ENCODE results near the gene APMAP. TPM values are rescaled to one million over a fixed set of nuclear protein-coding genes. Genes with fewer than 3 reads are reported as not detected.
"Not testable (repeated sequence)": the region's sequence is repeated elsewhere in the genome, so short reads cannot be mapped to it uniquely, and the experiment has no call there.

APMAP gene
- total and polyA plus RNA-seq, 4 donors = 40.8 to 87.0 (median 62.9) TPM

DNA sequence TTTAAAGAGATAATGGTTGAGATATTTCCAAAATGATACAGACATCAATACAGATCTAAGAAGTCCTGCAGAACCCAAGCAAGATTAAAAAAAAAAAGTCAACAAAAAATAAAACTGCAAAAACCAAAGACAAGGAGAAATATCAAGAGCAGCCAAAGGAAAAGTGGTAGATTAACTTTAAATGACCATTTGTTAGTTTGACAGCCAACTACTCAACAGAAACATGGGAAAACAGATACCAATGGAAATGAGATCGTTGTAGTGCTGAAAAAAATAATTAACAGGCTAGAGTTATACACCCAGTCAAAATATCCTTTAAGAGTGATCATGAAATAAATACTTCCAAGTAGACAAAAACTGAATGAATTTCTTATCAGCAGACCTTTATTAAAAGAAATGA lies 10.5 kb upstream of the APMAP start:
- H3K9me3 ChIP-seq (ENCODE audit: control insufficient read depth in 4 of 4, insufficient read depth in 3 of 4, low read length in 3 of 4) = peaks cover 0 to 3% (median 0%) of the 10 kb centered on the region in 4 donors
- ATAC-seq (ENCODE audit: insufficient read depth, low FRiP score) = no peak
- no peak for TF ChIP-seq CTCF (IDR thresholded peaks at IDR 0.05; ENCODE audit: control extremely low read depth, extremely low read depth)
- no peak overlapping the region for H3K4me3 ChIP-seq
- no peak overlapping the region for H3K9ac ChIP-seq (ENCODE audit: insufficient read depth in 1 of 2, low read length in 2 of 2)
- no peak for DNase-seq
- H3K4me1 ChIP-seq (ENCODE audit: control insufficient read depth in 5 of 5, insufficient read depth in 5 of 5, low read length in 5 of 5) = peaks cover 0 to 6% (median 3%) of the 10 kb centered on the region in 5 donors
- 91 to 97% methylated on average over 1 of the region's 1 CpG for WGBS, 2 donors
- no peak overlapping the region for H3K27ac ChIP-seq (ENCODE audit: low read depth in 1 of 2, low read length in 1 of 2)
- H3K27me3 ChIP-seq (ENCODE audit: control insufficient read depth in 3 of 3, insufficient read depth in 3 of 3, low read length in 2 of 3) = no peaks in the 10 kb centered on the region
- H3K36me3 ChIP-seq (ENCODE audit: control insufficient read depth in 4 of 4, insufficient read depth in 4 of 4, low read length in 4 of 4) = peaks cover 0 to 17% (median 11%) of the 10 kb centered on the region in 4 donors

DNA sequence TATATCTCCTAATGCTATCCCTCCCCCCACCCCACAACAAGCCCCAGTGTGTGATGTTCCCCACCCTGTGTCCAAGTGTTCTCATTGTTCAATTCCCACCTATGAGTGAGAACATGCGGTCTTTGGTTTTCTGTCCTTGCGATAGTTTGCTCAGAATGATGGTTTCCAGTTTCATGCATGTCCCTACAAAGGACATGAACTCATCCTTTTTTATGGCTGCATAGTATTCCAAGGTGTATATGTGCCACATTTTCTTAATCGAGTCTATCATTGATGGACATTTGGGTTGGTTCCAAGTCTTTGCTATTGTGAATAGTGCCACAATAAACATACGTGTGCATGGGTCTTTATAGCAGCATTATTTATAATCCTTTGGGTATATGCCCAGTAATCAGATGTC lies 8.8 kb upstream of the APMAP start:
- not testable (repeated sequence) for ATAC-seq (ENCODE audit: insufficient read depth, low FRiP score); H3K4me3 ChIP-seq; H3K9me3 ChIP-seq (ENCODE audit: control insufficient read depth in 4 of 4, insufficient read depth in 3 of 4, low read length in 3 of 4); H3K36me3 ChIP-seq (ENCODE audit: control insufficient read depth in 4 of 4, insufficient read depth in 4 of 4, low read length in 4 of 4); DNase-seq; H3K27me3 ChIP-seq (ENCODE audit: control insufficient read depth in 3 of 3, insufficient read depth in 3 of 3, low read length in 2 of 3); H3K9ac ChIP-seq (ENCODE audit: insufficient read depth in 1 of 2, low read length in 2 of 2); H3K27ac ChIP-seq (ENCODE audit: low read depth in 1 of 2, low read length in 1 of 2); H3K4me1 ChIP-seq (ENCODE audit: control insufficient read depth in 5 of 5, insufficient read depth in 5 of 5, low read length in 5 of 5)
- WGBS, 2 donors = 90 to 96% methylated on average over 4 of the region's 4 CpGs

- Histone ChIP-seq H3K9me3 (ENCODE audit: control insufficient read depth in 4 of 4, insufficient read depth in 3 of 4, low read length in 3 of 4) (peaks cover 0 to 3% (median 0%) of the 10 kb centered on the region in 4 donors), H3K9ac (ENCODE audit: insufficient read depth in 1 of 2, low read length in 2 of 2) (no peak overlapping the region), H3K27ac (ENCODE audit: low read depth in 1 of 2, low read length in 1 of 2) (peak overlapping the region in 1 of 2 donors; percentile 80), H3K4me1 (ENCODE audit: control insufficient read depth in 5 of 5, insufficient read depth in 5 of 5, low read length in 5 of 5) (peaks cover under 1 to 6% (median 3%) of the 10 kb centered on the region in 5 donors), H3K36me3 (ENCODE audit: control insufficient read depth in 4 of 4, insufficient read depth in 4 of 4, low read length in 4 of 4) (peaks cover 0 to 4% (median 2%) of the 10 kb centered on the region in 4 donors), H3K4me3 (no peak overlapping the region), H3K27me3 (ENCODE audit: control insufficient read depth in 3 of 3, insufficient read depth in 3 of 3, low read length in 2 of 3) (no peaks in the 10 kb centered on the region)
- ATAC-seq (ENCODE audit: insufficient read depth, low FRiP score) = peak; percentile 51
- WGBS, 2 donors = 42 to 45% methylated on average over 4 of the region's 4 CpGs
- DNase-seq = peak; percentile 36 to 81 (median 52)
- TF ChIP-seq CTCF (IDR thresholded peaks at IDR 0.05; ENCODE audit: control extremely low read depth, extremely low read depth) = no peak
These were observed 7.8 kb upstream of the APMAP start for GRCh38 chr20:25000268-25000801.

GRCh38 chr20:24999568-24999967 lies 7.0 kb upstream of the APMAP start:
- no peak for ATAC-seq (ENCODE audit: insufficient read depth, low FRiP score)
- peaks cover 3 to 6% (median 5%) of the 10 kb centered on the region in 5 donors for H3K4me1 ChIP-seq (ENCODE audit: control insufficient read depth in 5 of 5, insufficient read depth in 5 of 5, low read length in 5 of 5)
- WGBS, 2 donors = 82 to 92% methylated on average over 4 of the region's 4 CpGs

More at GRCh38 chr20:24999568-24999967, 7.0 kb upstream of the APMAP start:
- TF ChIP-seq CTCF (IDR thresholded peaks at IDR 0.05; ENCODE audit: control extremely low read depth, extremely low read depth) = no peak
- Histone ChIP-seq H3K9ac (ENCODE audit: insufficient read depth in 1 of 2, low read length in 2 of 2) (no peak overlapping the region), H3K4me3 (no peak overlapping the region), H3K36me3 (ENCODE audit: control insufficient read depth in 4 of 4, insufficient read depth in 4 of 4, low read length in 4 of 4) (peaks cover 0 to 4% (median 0%) of the 10 kb centered on the region in 4 donors), H3K27me3 (ENCODE audit: control insufficient read depth in 3 of 3, insufficient read depth in 3 of 3, low read length in 2 of 3) (no peaks in the 10 kb centered on the region), H3K27ac (ENCODE audit: low read depth in 1 of 2, low read length in 1 of 2) (peak overlapping the region in 1 of 2 donors; percentile 80), H3K9me3 (ENCODE audit: control insufficient read depth in 4 of 4, insufficient read depth in 3 of 4, low read length in 3 of 4) (peaks cover 0 to 3% (median 0%) of the 10 kb centered on the region in 4 donors)
- no peak for DNase-seq

All from lung (tissue), 12 donors.